GM19395 (cell line): ENCODE results near the gene TRPM3.
"Not testable (repeated sequence)": the region's sequence is repeated elsewhere in the genome, so short reads cannot be mapped to it uniquely, and the experiment has no call there.

ENCODE experiments used
- ATAC-seq: cut with Tn5 transposase; IDR thresholded peaks from one replicate; pipeline ENCODE4 v1.9.1; 2021; ENCODE audit warnings: mild to moderate bottlenecking, moderate library complexity; ENCODE audit not compliant: unreplicated experiment

The TRPM3 gene

GRCh38 chr9:71001780-71002386 is 119.5 kb downstream of the TRPM3 start:
- peak; percentile 80 for ATAC-seq

- ATAC-seq, result no peak
Observed at GRCh38 chr9:70998962-70999361, 122.5 kb downstream of the TRPM3 start.

- ATAC-seq, result no peak
Observed at GRCh38 chr9:70995511-70995910, 125.9 kb downstream of the TRPM3 start.

- ATAC-seq, result no peak
Observed at GRCh38 chr9:70994582-70994981, 126.8 kb downstream of the TRPM3 start.

- no peak for ATAC-seq
Observed at GRCh38 chr9:70988551-70988950, 132.9 kb downstream of the TRPM3 start.

GRCh38 chr9:70987986-70988385 is 133.4 kb downstream of the TRPM3 start:
- no peak for ATAC-seq

GRCh38 chr9:70986984-70987383 is 134.4 kb downstream of the TRPM3 start:
- ATAC-seq, result no peak

- no peak for ATAC-seq
Observed at GRCh38 chr9:70983723-70984295, 137.6 kb downstream of the TRPM3 start.

- no peak for ATAC-seq
Observed at GRCh38 chr9:70981312-70981711, 140.1 kb downstream of the TRPM3 start.

- no peak for ATAC-seq
Observed at GRCh38 chr9:70979966-70980365, 141.5 kb downstream of the TRPM3 start.

- no peak for ATAC-seq
Observed at GRCh38 chr9:70978085-70978484, 143.3 kb downstream of the TRPM3 start.

GRCh38 chr9:70975821-70976220 is 145.6 kb downstream of the TRPM3 start:
- no peak for ATAC-seq

- no peak for ATAC-seq
Observed at GRCh38 chr9:70971723-70972122, 149.7 kb downstream of the TRPM3 start.

GRCh38 chr9:70966380-70966779 is 155.0 kb downstream of the TRPM3 start:
- ATAC-seq, result not testable (repeated sequence)

- no peak for ATAC-seq
Observed at GRCh38 chr9:70964861-70965260, 156.6 kb downstream of the TRPM3 start.

GRCh38 chr9:70963554-70963953 is 157.9 kb downstream of the TRPM3 start:
- no peak for ATAC-seq

- no peak for ATAC-seq
Observed at GRCh38 chr9:70962761-70963440, 158.5 kb downstream of the TRPM3 start.

- no peak for ATAC-seq
Observed at GRCh38 chr9:70959366-70959765, 162.1 kb downstream of the TRPM3 start.

- ATAC-seq, result no peak
Observed at GRCh38 chr9:70954596-70955143, 166.8 kb downstream of the TRPM3 start.

- ATAC-seq, result no peak
Observed at GRCh38 chr9:70954126-70954525, 167.3 kb downstream of the TRPM3 start.

- no peak for ATAC-seq
Observed at GRCh38 chr9:70951749-70952727, 169.4 kb downstream of the TRPM3 start.
